HL-60/S4 treated with retinoic acid at 250 ng/mL for 4 days and 3 days (cell line): Measurements from ENCODE around the gene LRRC3C.

Source experiments
- in situ Hi-C: fragments of 300-500 bp; cut with MboI; formaldehyde crosslinking; loops from 2 replicates; pipeline ENCODE4 v1.7.0; 2022; ENCODE audit warnings: low sequenced_read_pairs

LRRC3C gene

GRCh38 chr17:39923836-39924690 lies 3.5 kb upstream of the LRRC3C start:
- in situ Hi-C loops = no loop called here

DNA sequence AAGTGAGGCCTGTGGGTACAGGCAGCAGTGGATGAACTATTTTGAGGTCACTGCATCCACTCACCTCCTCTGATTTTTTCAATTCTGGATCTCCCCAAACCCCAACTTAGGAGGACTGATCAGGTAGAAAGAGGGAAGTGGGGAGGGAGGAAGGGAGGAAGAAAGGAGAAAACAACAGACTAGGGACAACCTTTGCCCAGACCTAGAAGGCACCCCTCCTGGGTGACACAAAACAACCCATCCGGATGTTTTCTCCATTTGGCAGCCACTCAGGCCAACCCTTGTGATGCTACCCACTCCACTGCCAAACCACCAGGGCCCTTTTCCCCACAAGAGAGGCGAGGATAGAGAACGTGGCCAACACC lies 2.9 kb upstream of the LRRC3C start:
- in situ Hi-C loops = no loop called here

GRCh38 chr17:39925282-39926134 lies 2.0 kb upstream of the LRRC3C start:
- in situ Hi-C loops = no loop called here

DNA sequence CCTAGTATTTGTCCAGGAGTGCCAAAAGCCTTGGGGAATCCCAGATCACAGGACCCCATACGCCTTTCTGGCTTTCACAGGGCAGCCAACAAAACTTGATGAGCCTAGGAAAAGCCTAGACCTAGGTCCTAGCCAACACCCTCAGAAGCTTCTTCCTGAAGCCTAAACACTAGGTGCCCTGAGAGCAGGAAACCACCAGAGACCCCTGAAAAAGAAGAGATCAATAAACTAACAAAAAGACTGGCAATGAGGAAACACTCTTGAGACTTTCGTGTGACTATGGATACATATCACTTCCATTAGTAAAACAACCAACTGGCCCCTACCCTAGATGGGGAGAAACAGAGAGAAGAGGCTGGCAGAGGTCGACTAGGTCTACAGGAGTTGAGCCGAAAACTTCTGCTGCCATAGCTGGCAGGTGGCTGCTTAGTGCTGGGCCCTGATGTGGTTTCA lies 1.4 kb upstream of the LRRC3C start:
- in situ Hi-C loops = no loop called here

- in situ Hi-C loops = no loop called here
Measured at GRCh38 chr17:39926588-39927100, 888 bp upstream of the LRRC3C start.

- in situ Hi-C loops = no loop called here
Measured at GRCh38 chr17:39927929-39928857, 661 bp downstream of the LRRC3C start.

DNA sequence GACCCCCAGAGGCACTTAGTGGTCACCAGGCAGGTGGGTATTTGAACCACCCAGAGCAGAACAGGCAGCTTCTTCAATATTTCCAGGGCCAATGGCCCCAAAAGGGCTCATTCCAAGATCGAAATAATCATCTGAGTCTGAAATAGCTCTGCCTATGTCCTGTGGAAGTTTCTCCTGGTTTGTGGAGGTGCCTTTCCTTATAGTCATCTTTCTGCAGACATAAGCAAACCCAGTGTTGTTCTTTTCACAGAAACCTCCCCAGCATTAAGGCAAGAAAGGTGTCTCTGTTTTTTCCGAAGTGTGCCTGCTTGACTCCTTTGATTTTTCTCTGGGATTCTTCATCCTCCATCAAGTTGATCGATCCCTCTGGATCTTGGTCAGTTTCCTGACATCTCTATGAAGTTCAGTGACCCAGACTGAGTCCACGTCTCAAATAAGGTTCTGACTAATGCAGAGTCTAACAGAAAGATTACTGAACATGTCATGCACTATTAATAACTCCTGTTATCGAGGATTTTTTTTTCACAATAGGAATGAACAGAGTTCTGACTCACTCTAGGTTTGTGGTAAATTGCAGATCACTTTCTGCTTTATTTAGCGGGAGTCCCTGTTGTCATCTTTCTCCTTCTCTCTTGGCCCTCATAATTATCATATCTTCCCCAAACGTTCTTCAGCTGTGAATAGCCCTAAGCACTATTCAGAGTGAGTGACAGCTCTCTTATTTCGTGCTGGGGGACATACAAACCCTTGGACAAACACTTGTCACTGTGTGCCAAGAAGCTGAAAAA lies 1.5 kb downstream of the LRRC3C start:
- in situ Hi-C loops = no loop called here

- in situ Hi-C loops = no loop called here
Measured at GRCh38 chr17:39929646-39930407, 2.3 kb downstream of the LRRC3C start.

GRCh38 chr17:39933912-39934311 lies 6.4 kb downstream of the LRRC3C start:
- in situ Hi-C loops = no loop called here

DNA sequence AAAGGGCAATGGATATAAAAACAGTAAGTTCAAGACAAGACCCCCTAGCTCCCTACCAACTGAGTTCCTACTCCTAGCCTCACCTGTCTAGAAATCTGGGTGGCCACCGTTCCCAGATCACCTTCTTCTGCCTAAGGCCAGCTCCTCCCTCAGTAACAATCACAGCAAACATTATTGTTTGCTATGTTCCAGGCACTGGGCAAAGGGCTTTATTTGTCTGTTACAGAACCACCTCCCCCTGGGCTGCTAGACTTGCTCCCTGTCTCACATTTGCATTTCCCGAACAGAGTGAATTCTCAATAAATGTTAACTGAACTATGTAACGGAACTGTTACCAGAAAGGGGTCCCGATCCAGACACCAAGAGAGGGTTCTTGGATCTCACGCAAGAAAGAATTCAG lies 6.8 kb downstream of the LRRC3C start:
- in situ Hi-C loops = no loop called here

DNA sequence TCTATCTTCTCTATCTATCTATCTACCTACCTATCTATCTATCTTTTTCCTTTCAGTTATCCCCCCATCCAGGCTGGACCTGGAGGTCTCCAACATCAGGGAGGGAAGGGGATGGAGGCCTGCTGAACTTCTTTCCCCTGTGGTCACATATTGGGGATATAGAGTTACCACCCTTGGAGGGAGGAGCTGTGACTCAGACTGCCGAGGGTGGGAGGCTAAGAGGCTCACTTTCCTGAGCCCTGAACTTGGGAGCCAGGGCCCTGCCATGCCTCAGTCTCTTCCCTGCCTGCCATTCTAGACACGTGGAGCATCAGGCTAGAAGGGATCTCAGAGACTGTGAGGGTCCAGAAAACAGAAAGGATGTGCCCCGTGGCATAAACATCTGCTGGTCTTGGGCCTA lies 8.4 kb downstream of the LRRC3C start:
- in situ Hi-C loops = no loop called here

GRCh38 chr17:39937447-39937846 lies 9.9 kb downstream of the LRRC3C start:
- in situ Hi-C loops = no loop called here

DNA sequence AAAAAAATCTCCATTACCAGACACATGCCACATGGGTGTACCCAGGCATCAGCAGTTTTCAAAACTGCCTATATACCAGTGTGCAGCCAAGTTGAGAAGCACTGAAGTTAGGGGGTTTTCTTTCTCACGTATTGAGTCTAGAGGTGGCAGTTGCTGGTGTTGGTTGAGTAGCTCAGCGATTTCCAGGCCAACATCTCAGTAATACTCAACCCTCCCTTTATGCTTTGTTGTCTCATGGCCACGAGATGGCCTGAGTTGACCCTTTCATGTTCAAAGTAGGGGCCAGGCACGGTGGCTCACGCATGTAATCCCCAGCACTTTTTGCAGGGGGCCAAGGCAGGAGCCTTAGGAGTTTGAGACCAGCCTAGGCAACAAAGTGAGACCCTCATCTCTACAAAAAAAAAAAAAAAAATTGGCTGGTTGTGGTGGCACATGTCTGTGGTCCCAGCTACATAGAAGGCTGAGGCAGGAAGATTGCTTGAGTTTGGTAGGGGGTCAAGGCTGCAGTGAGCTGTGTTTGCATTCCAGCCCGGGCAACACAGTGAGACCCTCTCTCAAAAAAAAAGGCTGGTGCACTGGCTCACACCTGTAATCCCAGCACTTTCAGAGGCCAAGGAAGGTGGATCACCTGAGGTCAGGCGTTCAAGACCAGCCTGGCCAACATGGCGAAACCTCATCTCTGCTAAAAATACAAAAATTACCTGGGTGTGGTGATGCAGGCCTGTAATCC lies 10.8 kb downstream of the LRRC3C start:
- in situ Hi-C loops = no loop called here

- in situ Hi-C loops = no loop called here
Measured at GRCh38 chr17:39939106-39939505, 11.6 kb downstream of the LRRC3C start.

- in situ Hi-C loops = no loop called here
Measured at GRCh38 chr17:39939588-39940419, 12.3 kb downstream of the LRRC3C start.

DNA sequence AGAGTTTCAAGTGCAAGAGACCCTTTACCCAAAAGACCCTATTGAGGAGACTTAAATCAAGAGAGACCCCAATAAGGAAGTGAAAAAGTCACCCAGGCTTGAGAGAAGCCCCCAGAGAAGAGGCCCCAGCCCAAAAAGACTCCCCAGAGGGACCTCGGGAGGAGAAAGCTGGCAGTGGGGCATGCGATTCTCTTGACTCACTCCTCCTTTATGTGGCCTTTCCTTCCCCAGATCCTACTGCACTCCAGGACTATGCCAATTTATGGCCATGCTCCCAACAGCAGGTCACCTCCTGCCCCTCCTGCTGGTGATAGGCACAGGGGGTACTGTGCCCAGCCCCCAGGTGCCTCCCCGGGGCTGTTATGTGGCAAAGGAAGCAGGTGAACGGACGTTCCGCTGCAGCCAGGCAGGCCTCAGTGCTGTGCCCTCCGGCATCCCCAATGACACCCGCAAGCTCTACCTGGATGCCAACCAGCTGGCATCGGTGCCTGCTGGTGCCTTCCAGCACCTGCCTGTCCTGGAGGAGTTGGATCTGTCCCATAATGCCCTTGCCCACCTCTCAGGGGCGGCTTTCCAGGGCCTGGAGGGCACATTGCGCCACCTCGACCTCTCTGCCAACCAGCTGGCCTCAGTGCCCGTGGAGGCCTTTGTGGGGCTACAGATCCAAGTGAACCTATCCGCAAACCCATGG lies 16.3 kb downstream of the LRRC3C start:
- in situ Hi-C loops = no loop called here

DNA sequence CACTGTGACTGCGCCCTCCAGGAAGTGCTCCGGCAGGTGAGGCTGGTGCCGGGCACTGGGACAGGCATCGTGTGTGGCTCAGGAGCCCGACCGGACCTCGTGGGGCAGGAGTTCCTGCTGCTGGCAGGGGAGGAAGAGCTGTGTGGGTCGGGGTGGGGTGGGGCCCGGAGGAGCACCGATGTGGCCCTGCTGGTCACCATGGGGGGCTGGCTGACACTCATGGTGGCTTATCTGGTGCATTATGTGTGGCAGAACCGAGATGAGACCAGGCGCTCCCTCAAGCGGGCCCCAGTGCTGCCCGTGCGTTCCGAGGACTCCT lies 16.8 kb downstream of the LRRC3C start:
- in situ Hi-C loops = no loop called here
